C4-2B (cell line): ENCODE results near the gene MEGF11.

Source experiments
- H3K27ac ChIP-seq: fragments of 450-650 bp; 2 replicates; pipeline ENCODE4 v1.5.1; 2017
- ZFX ChIP-seq: fragments of 450-650 bp; IDR thresholded peaks from 2 replicates; pipeline ENCODE4 v1.6.1; 2017
- TF ChIP-seq, protein P1 (sequence below): fragments of 450-650 bp; conservative IDR thresholded peaks from 2 replicates; pipeline ENCODE4 v1.5.1; 2017; ENCODE audit warnings: mild to moderate bottlenecking

Gene MEGF11

DNA sequence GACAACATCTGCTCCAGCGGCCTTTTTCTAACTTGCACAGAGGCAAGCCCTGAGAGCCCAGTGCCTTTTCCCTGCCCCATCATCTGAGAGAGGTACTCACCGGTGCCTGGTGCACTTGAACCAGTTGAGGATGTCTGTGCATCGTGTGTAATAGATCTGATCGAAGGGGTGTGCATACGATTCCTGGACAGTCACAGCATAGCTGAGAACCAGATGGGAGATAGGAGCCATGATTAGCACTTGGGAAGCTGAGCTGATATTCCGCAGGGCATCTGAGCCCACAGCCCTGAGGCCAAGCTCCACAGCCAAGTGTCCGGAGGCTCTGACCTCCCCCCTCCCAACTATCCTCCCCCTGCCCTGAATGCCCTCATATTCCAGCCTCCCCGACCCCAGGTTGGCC lies 129.8 kb downstream of the MEGF11 start:
- TF ChIP-seq ZFX: no peak
- TF ChIP-seq, protein P1, sequence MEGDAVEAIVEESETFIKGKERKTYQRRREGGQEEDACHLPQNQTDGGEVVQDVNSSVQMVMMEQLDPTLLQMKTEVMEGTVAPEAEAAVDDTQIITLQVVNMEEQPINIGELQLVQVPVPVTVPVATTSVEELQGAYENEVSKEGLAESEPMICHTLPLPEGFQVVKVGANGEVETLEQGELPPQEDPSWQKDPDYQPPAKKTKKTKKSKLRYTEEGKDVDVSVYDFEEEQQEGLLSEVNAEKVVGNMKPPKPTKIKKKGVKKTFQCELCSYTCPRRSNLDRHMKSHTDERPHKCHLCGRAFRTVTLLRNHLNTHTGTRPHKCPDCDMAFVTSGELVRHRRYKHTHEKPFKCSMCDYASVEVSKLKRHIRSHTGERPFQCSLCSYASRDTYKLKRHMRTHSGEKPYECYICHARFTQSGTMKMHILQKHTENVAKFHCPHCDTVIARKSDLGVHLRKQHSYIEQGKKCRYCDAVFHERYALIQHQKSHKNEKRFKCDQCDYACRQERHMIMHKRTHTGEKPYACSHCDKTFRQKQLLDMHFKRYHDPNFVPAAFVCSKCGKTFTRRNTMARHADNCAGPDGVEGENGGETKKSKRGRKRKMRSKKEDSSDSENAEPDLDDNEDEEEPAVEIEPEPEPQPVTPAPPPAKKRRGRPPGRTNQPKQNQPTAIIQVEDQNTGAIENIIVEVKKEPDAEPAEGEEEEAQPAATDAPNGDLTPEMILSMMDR: no peak
- no peak overlapping the region for H3K27ac ChIP-seq

DNA sequence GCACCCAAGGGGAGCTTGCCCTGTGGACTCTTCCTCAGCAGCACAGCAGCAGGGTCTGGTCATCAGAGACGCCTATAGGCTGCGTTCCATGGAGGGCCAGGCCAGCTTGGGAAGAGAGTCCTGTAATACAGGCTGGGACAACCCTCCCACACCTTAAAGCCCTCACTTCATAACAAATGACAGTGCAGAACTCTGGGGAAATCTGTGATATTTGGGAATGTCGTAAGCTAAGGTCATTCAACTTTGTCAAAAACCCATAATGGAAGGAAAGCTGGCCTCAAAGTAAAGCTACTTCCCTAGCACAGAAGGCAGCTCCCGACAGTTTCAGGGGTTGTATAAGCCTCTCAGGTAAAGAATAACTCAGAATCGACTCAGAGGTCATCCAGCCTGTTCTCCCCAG lies 133.1 kb downstream of the MEGF11 start:
- H3K27ac ChIP-seq: no peak overlapping the region
- no peak for TF ChIP-seq ZFX
- TF ChIP-seq, protein P1: no peak

DNA sequence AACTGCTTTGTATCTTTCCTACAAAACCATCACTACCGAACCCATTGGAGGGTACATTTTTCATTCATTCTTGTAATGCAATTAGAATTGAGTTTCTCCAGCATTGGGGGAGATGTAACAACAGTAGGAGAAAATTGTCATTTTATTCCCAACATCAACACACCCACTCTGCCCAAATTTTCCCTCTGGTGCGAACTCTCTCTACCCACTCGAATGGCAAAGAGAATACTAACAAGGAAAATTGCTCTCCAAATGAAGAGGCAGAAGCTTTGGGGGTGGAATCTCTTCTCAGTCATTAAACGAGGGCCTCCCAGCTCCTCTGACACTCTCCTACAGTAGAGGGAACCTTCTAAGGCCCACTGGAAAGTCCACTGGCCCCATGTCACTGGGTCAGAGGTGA lies 135.7 kb downstream of the MEGF11 start:
- no peak for TF ChIP-seq ZFX
- TF ChIP-seq, protein P1: no peak
- H3K27ac ChIP-seq: no peak overlapping the region

DNA sequence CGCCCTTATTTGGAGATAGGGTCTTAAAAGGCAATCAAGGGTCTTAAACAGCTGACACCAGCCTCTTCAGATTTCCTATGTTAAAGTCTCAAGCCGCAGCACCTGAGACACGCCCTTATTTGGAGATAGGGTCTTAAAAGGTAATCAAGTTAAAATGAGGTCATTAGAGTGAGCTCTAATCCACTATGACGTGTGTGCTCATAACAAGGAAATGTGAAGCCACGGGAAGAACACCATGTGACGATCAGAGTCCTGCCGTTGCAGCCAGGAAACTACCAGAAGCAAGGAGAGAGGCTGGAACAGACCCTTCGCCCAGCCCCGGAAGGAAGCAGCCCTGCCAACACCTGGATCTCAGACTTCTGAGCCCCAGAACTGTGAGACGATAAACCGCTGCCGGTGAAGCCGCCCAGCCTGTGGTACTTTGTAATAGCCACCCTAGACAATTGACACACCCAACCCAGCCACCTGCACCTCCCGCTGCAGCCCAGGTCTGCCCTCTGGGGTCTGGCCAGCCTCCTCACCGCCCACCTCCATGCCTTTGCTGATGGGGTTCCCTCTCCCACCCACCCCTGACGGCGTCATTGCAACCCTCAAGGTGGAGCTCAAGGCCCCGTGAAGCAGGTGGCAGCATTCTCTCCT lies 137.9 kb downstream of the MEGF11 start:
- TF ChIP-seq, protein P1: no peak
- TF ChIP-seq ZFX: no peak
- no peak overlapping the region for H3K27ac ChIP-seq

DNA sequence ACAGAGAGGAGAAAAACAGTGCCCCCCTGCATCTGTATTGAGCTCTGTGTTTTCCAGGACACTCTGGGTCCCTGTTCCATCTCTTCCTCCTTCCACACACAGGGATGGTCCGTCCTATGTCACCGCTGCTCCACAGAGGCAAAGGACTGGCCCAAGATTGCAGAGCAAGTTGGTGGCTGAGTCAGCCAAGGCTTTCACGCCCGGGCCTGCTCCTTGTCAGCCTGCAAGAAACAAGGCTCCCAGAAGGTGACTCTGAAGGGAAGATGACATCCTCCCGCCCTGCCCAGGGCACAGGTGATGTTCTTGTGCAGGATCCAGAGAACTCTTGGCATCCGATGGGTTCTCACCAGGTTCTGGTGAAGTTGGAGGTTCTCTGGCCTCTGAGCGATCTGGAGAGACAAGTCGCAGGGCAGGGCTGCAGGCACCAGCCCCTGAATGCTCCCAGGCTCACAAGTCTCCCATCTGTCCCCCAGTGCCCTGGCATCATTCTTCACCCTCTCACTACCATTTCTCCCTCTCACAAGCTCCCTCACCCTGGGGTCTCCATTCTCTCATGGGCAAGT lies 138.6 kb downstream of the MEGF11 start:
- no peak overlapping the region for H3K27ac ChIP-seq
- TF ChIP-seq ZFX: no peak
- TF ChIP-seq, protein P1: no peak

DNA sequence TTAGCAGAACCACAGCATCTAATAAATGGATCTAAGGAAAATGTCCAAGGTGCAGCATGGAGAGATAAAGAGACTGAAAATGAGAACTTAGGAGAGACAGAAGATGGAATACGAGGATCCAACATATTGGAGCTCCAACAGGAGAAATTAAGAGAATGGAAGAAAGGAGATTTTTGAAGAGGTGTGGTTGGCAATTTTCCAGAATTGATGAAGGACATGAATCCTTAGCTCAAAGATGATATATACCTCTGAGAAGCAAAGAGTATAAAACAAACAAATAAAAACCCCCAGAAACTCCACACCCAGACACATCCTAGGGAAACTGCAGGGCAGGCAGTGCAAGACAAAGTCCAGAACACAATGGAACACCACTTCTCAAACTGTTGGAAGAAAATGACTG lies 141.2 kb downstream of the MEGF11 start:
- TF ChIP-seq, protein P1: no peak
- no peak for TF ChIP-seq ZFX

DNA sequence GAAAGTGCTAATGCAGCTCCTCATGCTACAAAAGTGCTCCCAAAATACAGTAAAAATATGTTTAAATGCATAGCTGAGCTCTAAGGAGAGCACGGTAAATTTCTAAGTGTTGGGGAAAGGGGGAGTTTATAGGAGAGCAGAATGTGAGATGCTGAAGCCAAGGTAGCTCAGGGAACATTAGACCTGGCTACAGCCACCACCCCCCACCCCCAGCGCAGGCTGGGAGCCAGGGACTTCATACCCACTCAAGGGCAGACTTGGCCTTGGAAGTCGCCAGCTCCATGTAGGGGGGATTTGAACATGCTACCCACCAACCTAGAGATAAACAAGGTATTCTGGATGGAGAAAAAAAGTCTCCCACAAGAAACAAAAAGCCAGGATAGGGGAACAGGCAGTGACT lies 142.2 kb downstream of the MEGF11 start:
- TF ChIP-seq, protein P1: no peak
- no peak for TF ChIP-seq ZFX

More for the DNA sequence above, 141.2 kb downstream of the MEGF11 start:
- H3K27ac ChIP-seq: no peak overlapping the region

More for the DNA sequence above, 142.2 kb downstream of the MEGF11 start:
- H3K27ac ChIP-seq: no peak overlapping the region
